ENCODE measurements around the gene MAP3K14. TPM values are rescaled to one million over a fixed set of nuclear protein-coding genes. Genes with fewer than 3 reads are reported as not detected.

Gene MAP3K14
- polyA plus RNA-seq, 1 experiment = 4.9 TPM

- no peak for DNase-seq (ENCODE audit: low read depth, low spot score)
- ChIA-PET POLR2A (interaction anchor here (0.6 kb wide), 1 partner anchor 1755 kb away, joined by 3 read pairs; no protein-coding TSS in a partner anchor), CTCF (interaction anchor here (1.3 to 2.4 kb wide), 2 partner anchors 9 to 98 kb away, joined by 6 to 9 read pairs; no protein-coding TSS in a partner anchor)
- Histone ChIP-seq H3K27me3 (ENCODE audit: control insufficient read depth, insufficient read depth, low read length) (no peaks in the 10 kb centered on the region), H3K27ac (ENCODE audit: low read depth, low read length) (no peak overlapping the region), H3K4me3 (ENCODE audit: low read depth, low read length) (no peak overlapping the region), H3K9me3 (ENCODE audit: control insufficient read depth, insufficient read depth, low read length) (no peaks in the 10 kb centered on the region)
- no peak for TF ChIP-seq CTCF (IDR thresholded peaks at IDR 0.05; ENCODE audit: low read depth, low read length)
Measured at GRCh38 chr17:45286286-45286685, 30.5 kb downstream of the MAP3K14 start.

GRCh38 chr17:45284176-45285140 is 32.4 kb downstream of the MAP3K14 start:
- no peak overlapping the region for H3K4me3 ChIP-seq (ENCODE audit: low read depth, low read length)
- POLR2A ChIA-PET = no interaction called here
- H3K27me3 ChIP-seq (ENCODE audit: control insufficient read depth, insufficient read depth, low read length) = no peaks in the 10 kb centered on the region
- TF ChIP-seq CTCF (IDR thresholded peaks at IDR 0.05; ENCODE audit: low read depth, low read length) = peak; percentile 19; the same call in 1 of the 2 replicates
- DNase-seq (ENCODE audit: low read depth, low spot score) = no peak
- H3K27ac ChIP-seq (ENCODE audit: low read depth, low read length) = no peak overlapping the region
- no peaks in the 10 kb centered on the region for H3K9me3 ChIP-seq (ENCODE audit: control insufficient read depth, insufficient read depth, low read length)
- CTCF ChIA-PET = interaction anchor here (0.6 to 2.0 kb wide), 4 partner anchors 7 to 142 kb away, joined by 3 to 9 read pairs (median 4); no protein-coding TSS in a partner anchor

- POLR2A ChIA-PET = interaction anchor here (1.2 to 1.3 kb wide), 2 partner anchors 18 to 33 kb away, joined by 3 to 12 read pairs; partner anchors contain the start of gene MAP3K14
- DNase-seq (ENCODE audit: low read depth, low spot score) = no peak
- Histone ChIP-seq H3K27me3 (ENCODE audit: control insufficient read depth, insufficient read depth, low read length) (no peaks in the 10 kb centered on the region), H3K9me3 (ENCODE audit: control insufficient read depth, insufficient read depth, low read length) (no peaks in the 10 kb centered on the region), H3K27ac (ENCODE audit: low read depth, low read length) (peak overlapping the region; percentile 77), H3K4me3 (ENCODE audit: low read depth, low read length) (no peak overlapping the region)
- TF ChIP-seq CTCF (IDR thresholded peaks at IDR 0.05; ENCODE audit: low read depth, low read length) = no peak
- CTCF ChIA-PET = interaction anchor here (0.6 to 2.0 kb wide), 3 partner anchors 43 to 142 kb away, joined by 3 to 9 read pairs (median 3); no protein-coding TSS in a partner anchor
Measured at GRCh38 chr17:45283711-45284110, 33.1 kb downstream of the MAP3K14 start.

GRCh38 chr17:45282683-45283644 is 33.9 kb downstream of the MAP3K14 start:
- peak; percentile 62 for DNase-seq (ENCODE audit: low read depth, low spot score)
- no peaks in the 10 kb centered on the region for H3K9me3 ChIP-seq (ENCODE audit: control insufficient read depth, insufficient read depth, low read length)
- H3K4me3 ChIP-seq (ENCODE audit: low read depth, low read length) = no peak overlapping the region
- CTCF ChIA-PET = interaction anchor here (0.6 to 2.0 kb wide), 2 partner anchors 102 to 132 kb away, joined by 3 to 9 read pairs; no protein-coding TSS in a partner anchor
- H3K27ac ChIP-seq (ENCODE audit: low read depth, low read length) = peak overlapping the region; percentile 80
- no peak for TF ChIP-seq CTCF (IDR thresholded peaks at IDR 0.05; ENCODE audit: low read depth, low read length)
- POLR2A ChIA-PET = interaction anchor here (0.5 to 1.3 kb wide), 6 partner anchors 11 to 134 kb away, joined by 3 to 12 read pairs (median 4); partner anchors contain the start of gene MAP3K14
- no peaks in the 10 kb centered on the region for H3K27me3 ChIP-seq (ENCODE audit: control insufficient read depth, insufficient read depth, low read length)

All from AG04450 (cell line).